ENCODE measurements around the gene PRCD. TPM values are rescaled to one million over a fixed set of nuclear protein-coding genes. Genes with fewer than 3 reads are reported as not detected.
A peak's percentile ranks its signal among the peaks of the same experiment; 100 is the strongest.

PRCD gene
- total RNA-seq, 2 donors from 2014 or later: 0.29 to 1.2 TPM

GRCh38 chr17:76535788-76536510, 3.9 kb upstream of the PRCD start:
- no peak for TF ChIP-seq CTCF (IDR thresholded peaks at IDR 0.05)
- H3K27me3 ChIP-seq: peaks cover 24% of the 10 kb centered on the region
- H3K36me3 ChIP-seq: no peaks in the 10 kb centered on the region
- no peaks in the 10 kb centered on the region for H3K4me1 ChIP-seq
- intact Hi-C loops (cut with DNase I): no loop called here
- H3K9ac ChIP-seq (ENCODE audit: low read depth in 2 of 2, low read length in 2 of 2): peak overlapping the region; percentile 38 to 61
- no peak for DNase-seq
- H3K27ac ChIP-seq: peak overlapping the region; percentile 44
- H3K9me3 ChIP-seq: no peaks in the 10 kb centered on the region
- H3K4me3 ChIP-seq: peak overlapping the region; percentile 20

- Histone ChIP-seq H3K27me3 (peaks cover 24% of the 10 kb centered on the region), H3K4me1 (no peaks in the 10 kb centered on the region), H3K36me3 (no peaks in the 10 kb centered on the region), H3K9me3 (no peaks in the 10 kb centered on the region), H3K9ac (ENCODE audit: low read depth in 2 of 2, low read length in 2 of 2) (peak overlapping the region; percentile 38 to 63), H3K27ac (peak overlapping the region; percentile 44), H3K4me3 (peak overlapping the region; percentile 20)
- intact Hi-C loops (cut with DNase I): no loop called here
- TF ChIP-seq CTCF (IDR thresholded peaks at IDR 0.05): no peak
- no peak for DNase-seq
Measured at GRCh38 chr17:76536511-76537287, 3.1 kb upstream of the PRCD start.

- H3K27ac ChIP-seq: peak overlapping the region; percentile 44
- no peaks in the 10 kb centered on the region for H3K9me3 ChIP-seq
- intact Hi-C loops (cut with DNase I): no loop called here
- no peaks in the 10 kb centered on the region for H3K36me3 ChIP-seq
- H3K4me1 ChIP-seq: no peaks in the 10 kb centered on the region
- H3K9ac ChIP-seq (ENCODE audit: low read depth in 2 of 2, low read length in 2 of 2): peak overlapping the region; percentile 38 to 63
- no peak for DNase-seq
- peak overlapping the region; percentile 20 for H3K4me3 ChIP-seq
- peaks cover 24% of the 10 kb centered on the region for H3K27me3 ChIP-seq
- no peak for TF ChIP-seq CTCF (IDR thresholded peaks at IDR 0.05)
Measured at GRCh38 chr17:76537288-76537577, 2.6 kb upstream of the PRCD start.

GRCh38 chr17:76537578-76538280, 2.1 kb upstream of the PRCD start, which contains the start of gene CYGB:
Gene CYGB, minus strand, starts transcription at chr17:76537709. Its CDS starts 167 bp downstream, at chr17:76537542.
- Histone ChIP-seq H3K9ac (ENCODE audit: low read depth in 2 of 2, low read length in 2 of 2) (peak within 1 kb of the TSS; percentile 38 to 63), H3K9me3 (no peaks in the 10 kb centered on the region), H3K27me3 (peaks cover 24% of the 10 kb centered on the region), H3K4me1 (no peaks in the 10 kb centered on the region), H3K36me3 (no peaks in the 10 kb centered on the region), H3K4me3 (peak within 1 kb of the TSS; percentile 31), H3K27ac (peak within 1 kb of the TSS; percentile 47)
- DNase-seq: no peak
- intact Hi-C loops (cut with DNase I): no loop called here
- no peak for TF ChIP-seq CTCF (IDR thresholded peaks at IDR 0.05)

GRCh38 chr17:76538281-76538931, 1.4 kb upstream of the PRCD start:
- Histone ChIP-seq H3K9ac (ENCODE audit: low read depth in 2 of 2, low read length in 2 of 2) (peak overlapping the region in 1 of 2 donors; percentile 50), H3K36me3 (no peaks in the 10 kb centered on the region), H3K9me3 (no peaks in the 10 kb centered on the region), H3K4me3 (peak overlapping the region; percentile 31), H3K27ac (peak overlapping the region; percentile 47), H3K4me1 (no peaks in the 10 kb centered on the region), H3K27me3 (peaks cover 24% of the 10 kb centered on the region)
- DNase-seq: no peak
- TF ChIP-seq CTCF (IDR thresholded peaks at IDR 0.05): no peak
- intact Hi-C loops (cut with DNase I): no loop called here

Data from colonic mucosa (tissue), 4 donors.